NB4 (cell line): ENCODE results near the gene CCHCR1.
"Not testable (repeated sequence)": the region's sequence is repeated elsewhere in the genome, so short reads cannot be mapped to it uniquely, and the experiment has no call there.

Source experiments
- CTCF ChIP-seq: IDR thresholded peaks from one replicate; pipeline ENCODE4 v1.5.1; 2012; ENCODE audit warnings: low read depth, low read length
- MYC ChIP-seq: IDR thresholded peaks from 2 replicates; pipeline ENCODE4 v1.6.1; 2011; ENCODE audit warnings: low read depth, low read length
- POLR2A ChIP-seq: IDR thresholded peaks from 2 replicates; pipeline ENCODE4 v1.6.1; 2011; ENCODE audit warnings: mild to moderate bottlenecking; ENCODE audit not compliant: insufficient read length; ENCODE audit errors: extremely low read depth

GRCh38 chr6:31165064-31165832 is 7.6 kb upstream of the CCHCR1 start:
- not testable (repeated sequence) for TF ChIP-seq CTCF, POLR2A, MYC
